Liver (tissue), 9 donors: ENCODE results near the gene SNAP47. TPM values are rescaled to one million over a fixed set of nuclear protein-coding genes. Genes with fewer than 3 reads are reported as not detected.

Source experiments
- DNase-seq: peaks from one replicate; pipeline ENCODE4 v3.0.0-alpha.2; 2017; ENCODE audit warnings: low spot score
- H3K27ac ChIP-seq, 2 donors: one replicate each; pipeline ENCODE4 v1.7.0; 2013; ENCODE audit warnings: inconsistent platforms in 2 of 2, low read length in 2 of 2, control low read depth in 1 of 2, low read depth in 1 of 2, mild to moderate bottlenecking in 1 of 2
- H3K27me3 ChIP-seq, 4 donors: one replicate each; pipeline versions ENCODE4 v1.6.1 to v1.7.0; 2013; ENCODE audit warnings: low read length in 3 of 4, inconsistent platforms in 1 of 4, mild to moderate bottlenecking in 1 of 4, moderate library complexity in 1 of 4; ENCODE audit not compliant: control insufficient read depth in 4 of 4, insufficient read depth in 4 of 4
- H3K36me3 ChIP-seq, 4 donors: one replicate each; pipeline versions ENCODE4 v1.6.1 to v1.7.0; 2013; ENCODE audit warnings: low read length in 3 of 4, mild to moderate bottlenecking in 3 of 4, low read depth in 1 of 4, moderate library complexity in 1 of 4; ENCODE audit not compliant: control insufficient read depth in 4 of 4, insufficient read depth in 3 of 4
- H3K4me1 ChIP-seq, 4 donors: one replicate each; pipeline versions ENCODE4 v1.6.1 to v1.7.0; 2013; ENCODE audit warnings: low read length in 3 of 4, mild to moderate bottlenecking in 3 of 4, moderate library complexity in 1 of 4; ENCODE audit not compliant: control insufficient read depth in 4 of 4, insufficient read depth in 4 of 4
- H3K4me3 ChIP-seq, 3 donors: one replicate each; pipeline versions ENCODE4 v1.6.1 to v1.7.0; 2013; ENCODE audit warnings: low read length in 3 of 3, control low read depth in 1 of 3, low read depth in 1 of 3, mild to moderate bottlenecking in 1 of 3
- H3K9ac ChIP-seq, 2 donors: one replicate each; pipeline ENCODE4 v1.7.0; 2013; ENCODE audit warnings: low read length in 2 of 2, mild to moderate bottlenecking in 2 of 2, moderate library complexity in 2 of 2, control low read depth in 1 of 2, low read depth in 1 of 2
- H3K9me3 ChIP-seq, 4 donors: one replicate each; pipeline versions ENCODE4 v1.6.1 to v1.7.0; 2013; ENCODE audit warnings: low read length in 3 of 4; ENCODE audit not compliant: control insufficient read depth in 4 of 4
- ATF3 ChIP-seq: IDR thresholded peaks from 2 replicates; pipeline ENCODE4 v1.6.1; 2016; ENCODE audit warnings: antibody characterized with exemption
- CTCF ChIP-seq: fragments of 150-350 bp; IDR thresholded peaks from 2 replicates; pipeline ENCODE4 v1.5.1; 2017; ENCODE audit warnings: improper control_type of control experiment, low read depth, low read length; ENCODE audit not compliant: missing input control
- FOXA1 ChIP-seq: IDR thresholded peaks from 2 replicates; pipeline ENCODE4 v1.6.1; 2016; ENCODE audit warnings: antibody characterized with exemption
- FOXA2 ChIP-seq: IDR thresholded peaks from 2 replicates; pipeline ENCODE4 v1.6.1; 2016; ENCODE audit warnings: antibody characterized with exemption
- JUND ChIP-seq, 2 donors: IDR thresholded peaks; 2 replicates each; pipeline ENCODE4 v1.6.1; 2016; ENCODE audit warnings: antibody characterized with exemption in 2 of 2
- NR2F2 ChIP-seq: IDR thresholded peaks from 2 replicates; pipeline ENCODE4 v1.6.1; 2016; ENCODE audit warnings: antibody characterized with exemption
- RXRA ChIP-seq, 2 donors: IDR thresholded peaks; 2 replicates each; pipeline ENCODE4 v1.6.1; 2017 to 2018; ENCODE audit warnings: antibody characterized with exemption in 2 of 2, mild to moderate bottlenecking in 1 of 2
- SP1 ChIP-seq: IDR thresholded peaks from 2 replicates; pipeline ENCODE4 v1.6.1; 2018; ENCODE audit warnings: antibody characterized with exemption, mild to moderate bottlenecking
- YY1 ChIP-seq: IDR thresholded peaks from 2 replicates; pipeline ENCODE4 v1.6.1; 2016; ENCODE audit warnings: antibody characterized with exemption, mild to moderate bottlenecking
- ZBTB33 ChIP-seq: IDR thresholded peaks from 2 replicates; pipeline ENCODE4 v1.6.1; 2016; ENCODE audit warnings: antibody characterized with exemption
- WGBS: extraction: QIAGEN DNeasy Blood & Tissue Kit; methylation state at CpG from one replicate; pipeline ENCODE4 v1.1.7; 2013; 5-methylcytosine and 5-hydroxymethylcytosine counted together
- polyA plus RNA-seq, 2 donors: library from polyadenylated mRNA; stranded (reverse) in 1 of 2; unstranded in 1 of 2; fragments of 200-250 nt in 1 of 2; fragments of >200 nt in 1 of 2; fragmentation: Nextera tagmentation in 1 of 2; extraction: Ambion mirVana in 1 of 2; gene quantifications; one replicate each; pipeline versions ENCODE4 v1.2.1 to v1.2.3, GENCODE V29; 2013 to 2015
- total RNA-seq, 2 donors: library from RNA; depleted of rRNA; stranded (reverse); fragments of >200 nt; gene quantifications; one replicate each; pipeline ENCODE4 v1.2.3, GENCODE V29; 2014
- donor health status: healthy.
- donor health status: healthy.
- donor health status: healthy.
- donor health status: healthy.
- donor health status: healthy.

The SNAP47 gene
- total and polyA plus RNA-seq, 4 donors, result 15.3 to 23.3 (median 16.3) TPM

- no peak for TF ChIP-seq FOXA1
- no peak for TF ChIP-seq YY1
- TF ChIP-seq ATF3, result no peak
- TF ChIP-seq NR2F2, result no peak
- TF ChIP-seq SP1, result no peak
Observed at GRCh38 chr1:227771771-227772170, 36.5 kb downstream of the SNAP47 start (continued).

- TF ChIP-seq NR2F2 (no peak), YY1 (no peak), SP1 (no peak), ATF3 (no peak), FOXA2 (no peak), CTCF (no peak)
- Histone ChIP-seq H3K4me3 (no peak overlapping the region), H3K36me3 (peaks cover 3 to 31% (median 12%) of the 10 kb centered on the region in 4 donors), H3K9ac (no peak overlapping the region), H3K27ac (no peak overlapping the region), H3K27me3 (no peaks in the 10 kb centered on the region), H3K9me3 (no peaks in the 10 kb centered on the region), H3K4me1 (no peaks in the 10 kb centered on the region)
- DNase-seq, result no peak
- 97% methylated on average over 15 of the region's 15 CpGs for WGBS
Observed at GRCh38 chr1:227773558-227773957, 38.3 kb downstream of the SNAP47 start.

GRCh38 chr1:227774051-227774731, 39.0 kb downstream of the SNAP47 start:
- H3K9me3 ChIP-seq, result no peaks in the 10 kb centered on the region
- TF ChIP-seq ZBTB33 (no peak), SP1 (no peak), ATF3 (no peak), RXRA (IDR thresholded peaks at IDR 0.05) (no peak), JUND (IDR thresholded peaks at IDR 0.05) (no peak)
- no peak overlapping the region for H3K27ac ChIP-seq
- WGBS, result 92% methylated on average over 13 of the region's 13 CpGs
- no peaks in the 10 kb centered on the region for H3K27me3 ChIP-seq
- no peak overlapping the region for H3K9ac ChIP-seq
- H3K36me3 ChIP-seq, result peaks cover 3 to 26% (median 9%) of the 10 kb centered on the region in 4 donors
- H3K4me3 ChIP-seq, result no peak overlapping the region
- no peak for DNase-seq
- H3K4me1 ChIP-seq, result no peaks in the 10 kb centered on the region
